Measurements from ENCODE around the gene SLC7A4. TPM values are rescaled to one million over a fixed set of nuclear protein-coding genes. Genes with fewer than 3 reads are reported as not detected.
"Not testable (repeated sequence)": the region's sequence is repeated elsewhere in the genome, so short reads cannot be mapped to it uniquely, and the experiment has no call there.

SLC7A4 gene
- total and polyA plus RNA-seq, 5 donors = 0.33 to 1.9 (median 0.59) TPM

DNA sequence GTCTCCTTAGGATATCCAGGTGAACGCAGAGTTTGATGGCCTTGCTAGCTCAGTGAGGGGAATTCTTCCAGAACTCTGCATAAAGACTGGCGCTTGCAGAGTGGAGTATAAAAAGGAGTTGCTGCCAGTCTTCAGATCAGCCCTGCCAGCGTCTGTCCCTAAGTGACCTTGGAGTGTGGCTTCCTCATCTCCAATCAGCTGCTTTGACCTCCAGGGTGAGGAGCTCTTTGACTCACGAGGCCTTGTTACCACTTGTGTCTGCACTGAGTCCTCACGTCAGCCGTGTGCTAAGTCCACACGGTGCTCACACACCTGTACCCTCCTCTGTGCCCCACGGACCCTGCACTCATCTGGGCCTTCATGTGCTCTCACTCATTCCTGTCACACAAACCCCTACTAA, 28.0 kb upstream of the SLC7A4 start:
- H3K27ac ChIP-seq (ENCODE audit: low read length); H3K4me3 ChIP-seq (ENCODE audit: low read length); intact Hi-C loops (cut with DNase I); H3K27me3 ChIP-seq (ENCODE audit: control insufficient read depth, insufficient read depth); DNase-seq; H3K4me1 ChIP-seq (ENCODE audit: control insufficient read depth, insufficient read depth, low read length); H3K9me3 ChIP-seq (ENCODE audit: control insufficient read depth, low read length): not testable (repeated sequence)
- whole genome bisulfite sequencing = 71% methylated on average over 7 of the region's 8 CpGs
- ATAC-seq = peak in 1 of 2 donors; percentile 14

GRCh38 chr22:21055880-21056319, 23.5 kb upstream of the SLC7A4 start:
- 55% methylated on average over 7 of the region's 7 CpGs for WGBS
- no peak for ATAC-seq
- intact Hi-C loops (cut with DNase I) = no loop called here

GRCh38 chr22:21055564-21055834, 23.1 kb upstream of the SLC7A4 start:
- Histone ChIP-seq H3K9me3 (ENCODE audit: control insufficient read depth, low read length) (no peaks in the 10 kb centered on the region), H3K4me3 (ENCODE audit: low read length) (no peak overlapping the region), H3K27me3 (ENCODE audit: control insufficient read depth, insufficient read depth) (no peaks in the 10 kb centered on the region), H3K4me1 (ENCODE audit: control insufficient read depth, insufficient read depth, low read length) (no peaks in the 10 kb centered on the region), H3K27ac (ENCODE audit: low read length) (no peak overlapping the region)
- WGBS = 50% methylated on average over 4 of the region's 4 CpGs
- ATAC-seq (no peak), DNase-seq (no peak)
- intact Hi-C loops (cut with DNase I) = no loop called here

More at GRCh38 chr22:21055880-21056319, 23.5 kb upstream of the SLC7A4 start:
- DNase-seq = no peak
- Histone ChIP-seq H3K4me3 (ENCODE audit: low read length) (no peak overlapping the region), H3K27me3 (ENCODE audit: control insufficient read depth, insufficient read depth) (no peaks in the 10 kb centered on the region), H3K9me3 (ENCODE audit: control insufficient read depth, low read length) (no peaks in the 10 kb centered on the region), H3K27ac (ENCODE audit: low read length) (no peak overlapping the region), H3K4me1 (ENCODE audit: control insufficient read depth, insufficient read depth, low read length) (no peaks in the 10 kb centered on the region)

DNA sequence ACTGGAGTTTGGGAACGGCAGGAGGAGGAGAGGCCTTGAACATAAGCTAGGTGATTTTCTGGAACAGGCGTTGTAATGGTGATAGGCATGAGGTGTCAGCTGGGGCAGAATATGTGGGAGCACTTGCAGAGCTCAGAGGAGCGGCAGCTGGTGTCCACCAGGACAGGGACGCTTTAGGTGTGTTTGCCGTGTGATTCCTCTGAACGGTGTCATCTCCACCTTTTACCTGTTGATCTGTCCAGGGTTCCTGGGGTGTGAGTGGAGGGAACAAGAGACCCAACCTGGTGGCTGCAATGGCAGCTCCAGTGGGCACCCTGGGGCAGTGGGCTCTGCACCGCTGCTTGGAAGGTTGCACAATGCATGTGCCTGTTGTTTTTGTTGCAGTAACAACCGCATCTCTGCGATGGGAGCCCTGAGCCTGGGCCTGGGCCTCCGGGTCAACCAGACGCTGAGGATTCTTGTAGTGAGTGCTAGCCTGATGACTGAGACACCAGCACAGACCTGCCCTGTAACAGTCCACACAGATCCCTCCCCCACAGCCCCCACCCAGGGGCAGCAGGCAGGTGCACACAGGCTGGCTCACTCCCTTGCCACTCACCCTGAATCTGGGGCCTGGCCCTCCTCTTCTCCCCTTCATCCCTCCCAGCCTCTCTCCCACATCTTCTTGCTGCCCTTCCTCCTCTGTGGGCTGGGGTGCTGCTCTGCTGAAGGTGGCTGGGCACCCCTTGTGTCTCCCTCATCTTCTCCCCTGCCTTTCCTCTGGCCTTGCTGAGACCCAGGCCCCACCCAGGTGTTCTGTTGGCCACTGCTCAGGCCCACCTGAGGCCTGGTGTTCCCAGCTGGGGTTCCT, 22.6 kb upstream of the SLC7A4 start:
- Histone ChIP-seq H3K27ac (ENCODE audit: low read length) (no peak overlapping the region), H3K4me1 (ENCODE audit: control insufficient read depth, insufficient read depth, low read length) (no peaks in the 10 kb centered on the region), H3K4me3 (ENCODE audit: low read length) (no peak overlapping the region), H3K27me3 (ENCODE audit: control insufficient read depth, insufficient read depth) (no peaks in the 10 kb centered on the region), H3K9me3 (ENCODE audit: control insufficient read depth, low read length) (no peaks in the 10 kb centered on the region)
- intact Hi-C loops (cut with DNase I) = no loop called here
- WGBS = 84% methylated on average over 11 of the region's 11 CpGs
- DNase-seq (no peak), ATAC-seq (no peak)

DNA sequence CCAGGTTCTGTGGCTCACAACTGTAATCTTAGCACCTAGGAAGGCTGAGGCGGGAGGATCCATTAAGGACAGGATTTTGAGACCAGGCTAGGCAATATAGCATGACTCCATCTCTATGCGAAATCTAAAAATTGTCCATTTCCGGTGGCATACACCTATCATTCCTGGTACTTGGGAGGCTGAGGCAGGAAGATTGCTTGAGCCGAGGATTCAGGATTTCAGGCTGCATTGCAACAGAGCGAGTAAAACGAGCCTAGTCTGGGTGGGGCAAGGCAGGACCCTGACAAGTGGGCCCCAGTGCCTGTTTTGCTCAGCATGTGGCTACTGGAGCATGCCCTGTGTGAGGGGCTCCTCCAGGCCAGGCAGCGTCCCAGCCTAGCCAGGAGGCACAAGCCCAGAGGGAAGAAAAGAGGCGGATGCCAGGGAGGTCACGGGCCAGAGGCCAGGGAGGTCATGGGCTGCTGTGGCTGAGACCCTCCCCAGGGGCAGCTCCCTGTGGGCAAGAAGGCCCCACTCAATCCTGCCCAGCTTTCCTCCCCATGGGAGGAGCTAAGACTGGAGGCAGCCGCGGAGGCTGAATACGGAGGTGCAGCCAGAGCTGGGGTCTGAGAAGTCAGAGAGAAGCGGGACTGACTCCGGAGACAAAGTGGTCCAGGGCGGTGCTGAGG, 21.8 kb upstream of the SLC7A4 start:
- no peak for ATAC-seq

DNA sequence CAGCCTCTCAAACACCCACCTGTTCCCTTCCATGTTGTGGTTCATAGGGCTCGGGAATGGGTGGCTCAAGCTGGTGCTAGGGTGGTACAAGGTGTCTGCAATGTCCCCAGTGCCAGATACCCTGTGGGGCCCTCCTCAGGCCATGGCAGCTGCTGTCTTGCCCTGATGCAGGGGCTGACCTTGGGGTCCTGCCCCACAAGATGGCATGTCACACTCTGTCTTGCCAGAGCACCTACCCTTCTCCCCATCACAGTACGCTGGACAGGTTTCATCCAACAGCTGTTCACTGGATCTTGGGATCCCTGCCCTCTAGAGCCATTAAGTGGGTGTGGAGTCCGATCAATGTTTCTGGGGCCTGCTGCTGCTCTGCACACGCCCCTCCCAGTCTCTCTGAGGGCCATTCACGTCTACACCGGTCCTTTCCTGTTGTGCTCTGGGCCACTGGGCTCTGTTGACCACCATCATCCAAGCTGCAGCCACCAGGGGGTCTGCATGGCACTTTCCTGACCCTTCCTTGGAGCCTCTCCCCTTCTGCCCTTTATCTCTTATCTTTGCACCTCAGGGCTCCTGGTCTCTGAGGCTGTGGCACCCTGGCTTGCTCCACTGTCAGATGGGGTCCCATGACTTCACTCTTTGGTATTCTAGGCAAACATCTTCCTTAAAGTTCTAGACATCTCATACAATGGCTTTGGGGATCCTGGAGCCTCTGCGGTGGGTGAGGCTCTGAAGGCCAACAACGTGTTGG, 20.5 kb upstream of the SLC7A4 start:
- H3K4me1 ChIP-seq (ENCODE audit: control insufficient read depth, insufficient read depth, low read length) = no peaks in the 10 kb centered on the region
- 80% methylated on average over 8 of the region's 8 CpGs for WGBS
- H3K4me3 ChIP-seq (ENCODE audit: low read length) = no peak overlapping the region
- no peaks in the 10 kb centered on the region for H3K9me3 ChIP-seq (ENCODE audit: control insufficient read depth, low read length)
- intact Hi-C loops (cut with DNase I) = no loop called here
- no peaks in the 10 kb centered on the region for H3K27me3 ChIP-seq (ENCODE audit: control insufficient read depth, insufficient read depth)
- ATAC-seq (no peak), DNase-seq (no peak)
- H3K27ac ChIP-seq (ENCODE audit: low read length) = no peak overlapping the region

More for the DNA sequence above, 21.8 kb upstream of the SLC7A4 start:
- intact Hi-C loops (cut with DNase I) = no loop called here
- Histone ChIP-seq H3K4me3 (ENCODE audit: low read length) (no peak overlapping the region), H3K27ac (ENCODE audit: low read length) (no peak overlapping the region), H3K27me3 (ENCODE audit: control insufficient read depth, insufficient read depth) (no peaks in the 10 kb centered on the region), H3K4me1 (ENCODE audit: control insufficient read depth, insufficient read depth, low read length) (no peaks in the 10 kb centered on the region), H3K9me3 (ENCODE audit: control insufficient read depth, low read length) (no peaks in the 10 kb centered on the region)
- no peak for DNase-seq
- 90% methylated on average over 15 of the region's 15 CpGs for WGBS

DNA sequence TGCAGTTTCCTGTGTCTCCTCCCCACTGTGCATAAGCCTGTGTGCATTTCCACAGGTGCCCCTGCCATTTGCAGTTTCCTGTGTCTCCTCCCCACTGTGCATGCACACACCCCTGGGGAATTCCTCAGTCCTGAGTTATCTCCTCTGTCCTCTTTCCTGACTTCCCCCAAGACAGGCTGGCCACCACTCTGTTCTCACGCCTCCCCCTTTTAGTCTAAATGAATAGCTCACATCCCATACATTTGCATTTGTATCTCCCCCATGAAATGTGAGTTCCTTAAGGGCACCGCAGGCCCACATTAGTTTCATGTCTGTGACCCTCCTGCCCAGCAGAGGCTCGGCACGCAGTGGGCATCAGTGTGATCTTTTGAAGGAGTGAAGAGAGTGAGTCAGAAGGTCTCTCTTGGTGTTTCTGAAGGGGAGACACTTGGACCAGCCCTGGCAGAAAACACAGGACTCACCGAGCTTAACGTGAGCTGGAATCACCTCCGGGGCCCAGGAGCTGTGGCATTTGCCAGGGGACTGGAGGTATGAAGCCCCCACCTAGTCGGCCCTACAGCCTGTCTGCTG, 19.6 kb upstream of the SLC7A4 start:
- Histone ChIP-seq H3K9me3 (ENCODE audit: control insufficient read depth, low read length) (no peaks in the 10 kb centered on the region), H3K27me3 (ENCODE audit: control insufficient read depth, insufficient read depth) (no peaks in the 10 kb centered on the region), H3K4me3 (ENCODE audit: low read length) (no peak overlapping the region), H3K4me1 (ENCODE audit: control insufficient read depth, insufficient read depth, low read length) (no peaks in the 10 kb centered on the region), H3K27ac (ENCODE audit: low read length) (no peak overlapping the region)
- ATAC-seq (no peak), DNase-seq (no peak)
- intact Hi-C loops (cut with DNase I) = no loop called here
- 53% methylated on average over 8 of the region's 8 CpGs for WGBS

DNA sequence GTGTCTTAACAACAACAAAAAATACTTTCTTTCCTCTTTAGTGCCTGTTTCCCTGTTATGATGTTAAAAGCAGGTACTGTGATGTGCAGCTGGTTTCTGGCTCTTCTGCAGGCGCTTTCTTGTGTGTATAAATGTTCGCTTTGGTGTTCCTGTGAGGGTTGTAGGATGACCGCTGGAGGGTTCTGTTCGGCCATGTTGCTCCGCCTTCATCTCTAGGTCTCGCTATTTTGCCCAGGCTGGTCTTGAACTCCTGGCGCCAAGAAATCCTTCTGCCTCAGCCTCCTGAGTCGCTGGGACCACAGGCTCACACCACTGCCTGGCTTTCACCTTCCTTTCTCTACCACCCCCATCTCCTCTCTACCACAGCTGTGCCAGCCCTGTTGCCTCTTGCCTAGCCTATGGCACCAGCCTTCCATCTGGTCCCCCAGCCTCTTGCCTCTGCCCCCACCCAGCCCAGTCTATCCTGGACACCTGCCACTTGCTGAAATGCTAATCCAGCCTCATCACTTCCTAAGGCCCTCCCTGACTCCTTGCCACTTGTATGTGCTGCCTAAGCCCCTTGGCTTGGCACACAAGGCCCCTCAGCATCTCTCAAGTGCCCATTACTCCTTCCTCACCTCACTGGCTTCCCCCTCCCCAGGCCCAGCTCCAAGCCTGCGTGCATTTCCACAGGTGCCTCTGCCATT, 18.9 kb upstream of the SLC7A4 start:
- ATAC-seq = no peak
- H3K4me3 ChIP-seq (ENCODE audit: low read length) = no peak overlapping the region
- no peaks in the 10 kb centered on the region for H3K4me1 ChIP-seq (ENCODE audit: control insufficient read depth, insufficient read depth, low read length)
- no peak for DNase-seq
- intact Hi-C loops (cut with DNase I) = no loop called here
- H3K27me3 ChIP-seq (ENCODE audit: control insufficient read depth, insufficient read depth) = no peaks in the 10 kb centered on the region
- 87% methylated on average over 9 of the region's 9 CpGs for WGBS
- H3K9me3 ChIP-seq (ENCODE audit: control insufficient read depth, low read length) = no peaks in the 10 kb centered on the region
- no peak overlapping the region for H3K27ac ChIP-seq (ENCODE audit: low read length)

DNA sequence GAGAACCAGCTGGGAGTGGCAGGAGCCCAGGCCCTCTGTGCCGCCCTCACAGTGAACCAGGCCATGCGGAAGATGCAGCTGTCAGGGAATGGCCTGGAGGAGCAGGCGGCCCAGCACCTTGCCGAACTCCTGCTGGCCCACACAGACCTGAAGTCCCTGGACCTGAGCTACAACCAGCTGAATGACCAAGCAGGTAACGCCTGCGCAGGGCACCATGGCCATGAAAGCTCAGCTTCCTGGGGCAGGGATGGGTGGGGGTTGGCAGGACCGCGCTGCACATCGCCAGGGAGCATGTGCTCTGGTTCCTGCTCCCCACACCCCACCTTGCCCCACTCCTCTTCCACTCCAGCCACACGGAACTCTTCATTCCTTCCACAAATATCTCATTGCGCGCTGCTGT, 16.6 kb upstream of the SLC7A4 start:
- 92% methylated on average over 7 of the region's 12 CpGs for WGBS
- H3K4me3 ChIP-seq (ENCODE audit: low read length); DNase-seq; H3K9me3 ChIP-seq (ENCODE audit: control insufficient read depth, low read length); intact Hi-C loops (cut with DNase I); H3K27me3 ChIP-seq (ENCODE audit: control insufficient read depth, insufficient read depth); ATAC-seq; H3K4me1 ChIP-seq (ENCODE audit: control insufficient read depth, insufficient read depth, low read length); H3K27ac ChIP-seq (ENCODE audit: low read length): not testable (repeated sequence)

DNA sequence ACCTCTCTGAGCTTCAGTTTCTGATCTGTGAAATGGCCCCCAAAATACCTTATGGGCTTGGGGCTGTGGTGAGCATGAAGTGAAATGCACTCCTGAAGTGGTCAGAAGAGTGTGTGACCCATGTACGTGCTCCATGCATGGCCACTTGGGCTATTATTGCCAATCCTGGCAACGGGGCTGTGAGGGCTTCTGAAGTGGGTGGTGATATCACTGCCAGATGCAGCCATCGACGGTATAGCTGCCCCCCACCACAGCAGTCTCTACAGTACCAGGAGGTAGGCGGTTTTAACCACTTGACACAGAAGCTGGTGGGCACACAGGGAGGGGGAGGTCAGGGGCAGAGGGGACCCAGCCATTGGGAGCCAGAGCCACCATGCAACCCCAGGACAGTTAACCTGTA, 16.1 kb upstream of the SLC7A4 start:
- DNase-seq = not testable (repeated sequence)

More for the DNA sequence above, 16.1 kb upstream of the SLC7A4 start:
- H3K4me3 ChIP-seq (ENCODE audit: low read length); H3K27ac ChIP-seq (ENCODE audit: low read length); H3K27me3 ChIP-seq (ENCODE audit: control insufficient read depth, insufficient read depth); H3K4me1 ChIP-seq (ENCODE audit: control insufficient read depth, insufficient read depth, low read length); H3K9me3 ChIP-seq (ENCODE audit: control insufficient read depth, low read length); intact Hi-C loops (cut with DNase I); ATAC-seq: not testable (repeated sequence)
- 72% methylated on average over 5 of the region's 5 CpGs for WGBS

All from right cardiac atrium (tissue), 5 donors.